MCF 10A (cell line): ENCODE measurements around the gene HOXC11. TPM values are rescaled to one million over a fixed set of nuclear protein-coding genes. Genes with fewer than 3 reads are reported as not detected.

Experiments
- BruUV-seq: library from RNA; stranded (reverse); fragments of 400-500 nt; replicated peaks from 2 replicates; lab custom pipeline; 2021; lab: Mats Ljungman, UMichigan
- CTCF ChIA-PET: fragments of 300-600 bp; sonication (Branson Sonifier 250); formaldehyde crosslinking; extraction: SDS; loops from one replicate; lab custom pipeline; 2021; ENCODE audit warnings: antibody characterized with exemption, inconsistent platforms; lab: Yijun Ruan, JAX
- POLR2A ChIA-PET: fragments of 300-600, 350-650 bp; sonication (Branson Sonifier 250); formaldehyde crosslinking; extraction: SDS; loops from one replicate; lab custom pipeline; 2020; ENCODE audit warnings: antibody characterized with exemption, inconsistent platforms; lab: Yijun Ruan, JAX
- DNase-seq: peaks from one replicate; pipeline ENCODE4 v3.0.0-alpha.2; 2018; ENCODE audit not compliant: unreplicated experiment
- H3K27ac Mint-ChIP-seq: one replicate; pipeline ENCODE4 v1.8.0; 2022; ENCODE audit warnings: mild to moderate bottlenecking, low read depth, mixed read lengths; ENCODE audit not compliant: unreplicated experiment
- H3K27me3 Mint-ChIP-seq: one replicate; pipeline ENCODE4 v1.8.0; 2022; ENCODE audit warnings: mixed read lengths; ENCODE audit not compliant: insufficient read depth, unreplicated experiment
- H3K36me3 Mint-ChIP-seq: one replicate; pipeline ENCODE4 v1.8.0; 2022; ENCODE audit warnings: mild to moderate bottlenecking, moderate library complexity, mixed read lengths; ENCODE audit not compliant: insufficient read depth, unreplicated experiment
- H3K4me1 Mint-ChIP-seq: one replicate; pipeline ENCODE4 v1.8.0; 2022; ENCODE audit warnings: mixed read lengths; ENCODE audit not compliant: insufficient read depth, unreplicated experiment
- H3K4me3 Mint-ChIP-seq: one replicate; pipeline ENCODE4 v1.8.0; 2022; ENCODE audit warnings: mild to moderate bottlenecking, moderate library complexity, mixed read lengths; ENCODE audit not compliant: unreplicated experiment
- H3K9me3 Mint-ChIP-seq: one replicate; pipeline ENCODE4 v1.8.0; 2022; ENCODE audit warnings: mixed read lengths; ENCODE audit not compliant: unreplicated experiment
- CTCF ChIP-seq: fragments of 200-600 bp; IDR thresholded peaks from one replicate; pipeline ENCODE4 v1.8.0; 2022; ENCODE audit warnings: antibody characterized with exemption, mild to moderate bottlenecking; ENCODE audit not compliant: unreplicated experiment
- intact Hi-C: fragments of 100-400 bp; cut with micrococcal nuclease; formaldehyde crosslinking; loops from 2 replicates; pipeline ENCODE4 v1.14.1; 2022
- total RNA-seq: library from RNA; stranded (reverse); gene quantifications from 2 replicates; pipeline ENCODE4 v1.2.3, GENCODE V29; 2022

The HOXC11 gene
- total RNA-seq, 1 experiment from 2014 or later = 1.2 TPM

- no peak for DNase-seq
- peaks cover 1% of the 10 kb centered on the region for H3K27me3 Mint-ChIP-seq
- TSS peak; percentile 72 for BruUV-seq
- CTCF ChIA-PET = interaction anchor here (0.6 to 12.4 kb wide), 9 partner anchors 10 to 253 kb away, joined by 3 to 200 read pairs (median 4); partner anchors contain the start of genes HOXC11 and HOXC8
- peak overlapping the region; percentile 89 for H3K4me3 Mint-ChIP-seq
- TF ChIP-seq CTCF = no peak
- peaks cover 12% of the 10 kb centered on the region for H3K4me1 Mint-ChIP-seq
- H3K9me3 Mint-ChIP-seq = no peaks in the 10 kb centered on the region
- H3K27ac Mint-ChIP-seq = peak overlapping the region; percentile 97
- POLR2A ChIA-PET = interaction anchor here (0.8 to 2.7 kb wide), 8 partner anchors 8 to 271 kb away, joined by 3 to 32 read pairs (median 8); partner anchors contain the start of genes CALCOCO1, HOXC13, HOXC5 and SMUG1
- H3K36me3 Mint-ChIP-seq = peaks cover 9% of the 10 kb centered on the region
- intact Hi-C loops = no loop called here
These were observed 25.9 kb downstream of the HOXC11 start for GRCh38 chr12:53998900-53999236.

- peak overlapping the region; percentile 89 for H3K4me3 Mint-ChIP-seq
- peak overlapping the region; percentile 97 for H3K27ac Mint-ChIP-seq
- ChIA-PET POLR2A (interaction anchor here (0.6 to 2.7 kb wide), 36 partner anchors 8 to 382 kb away, joined by 3 to 37 read pairs (median 4); partner anchors contain the start of genes CALCOCO1, CBX5, COPZ1 and HNRNPA1), CTCF (interaction anchor here (0.5 to 12.4 kb wide), 22 partner anchors 10 to 257 kb away, joined by 3 to 200 read pairs (median 5); partner anchors contain the start of genes HOXC10, HOXC11, HOXC13 and HOXC5)
- peaks cover 9% of the 10 kb centered on the region for H3K36me3 Mint-ChIP-seq
- H3K27me3 Mint-ChIP-seq = no peaks in the 10 kb centered on the region
- peak; percentile 90 for DNase-seq
- intact Hi-C loops = loop anchor here (10.0 kb wide), 1 partner anchor 365 kb away; the partner anchor contains the start of gene GPR84
- H3K4me1 Mint-ChIP-seq = peaks cover 12% of the 10 kb centered on the region
- BruUV-seq = no TSS peak
- TF ChIP-seq CTCF = no peak
- no peaks in the 10 kb centered on the region for H3K9me3 Mint-ChIP-seq
These were observed 26.7 kb downstream of the HOXC11 start for GRCh38 chr12:53999559-54000115.

- TF ChIP-seq CTCF = no peak
- ChIA-PET CTCF (interaction anchor here (0.5 to 12.4 kb wide), 20 partner anchors 13 to 358 kb away, joined by 3 to 200 read pairs (median 4); partner anchors contain the start of genes HOXC10, HOXC13 and HOXC5), POLR2A (interaction anchor here (0.6 to 2.7 kb wide), 36 partner anchors 9 to 382 kb away, joined by 3 to 37 read pairs (median 4); partner anchors contain the start of genes CALCOCO1, CBX5, COPZ1 and HNRNPA1)
- no peaks in the 10 kb centered on the region for H3K9me3 Mint-ChIP-seq
- BruUV-seq = TSS peak; percentile 84
- intact Hi-C loops = loop anchor here (10.0 kb wide), 1 partner anchor 364 kb away; the partner anchor contains the start of gene GPR84
- peak; percentile 35 for DNase-seq
- peak within 1 kb of the TSS; percentile 97 for H3K27ac Mint-ChIP-seq
- peaks cover 9% of the 10 kb centered on the region for H3K36me3 Mint-ChIP-seq
- no peaks in the 10 kb centered on the region for H3K27me3 Mint-ChIP-seq
- H3K4me1 Mint-ChIP-seq = peaks cover 12% of the 10 kb centered on the region
- H3K4me3 Mint-ChIP-seq = peak within 1 kb of the TSS; percentile 89
These were observed 27.5 kb downstream of the HOXC11 start, which contains the start of gene HOXC9 for GRCh38 chr12:54000116-54001114. TSS of gene HOXC9 (plus strand) at chr12:54000161. CDS start at chr12:54000189, 28 bp downstream.
